A673 (cell line): ENCODE results near the gene NUP107.

ENCODE experiments used
- EZH2 ChIP-seq: fragments of 200-600 bp; sonication (generic); IDR thresholded peaks from 2 replicates; pipeline ENCODE4 v1.6.1; 2017; ENCODE audit warnings: borderline replicate concordance, low read depth, mild to moderate bottlenecking, mixed read lengths, antibody characterized with exemption, low read length; ENCODE audit not compliant: poor library complexity, severe bottlenecking
- TF ChIP-seq, protein P1 (sequence below): fragments of 300-800, 200-600 bp; sonication (generic); conservative IDR thresholded peaks from 2 replicates; pipeline ENCODE4 v1.5.1; 2017; ENCODE audit warnings: low read depth, mild to moderate bottlenecking, antibody characterized with exemption, low read length, moderate library complexity, mixed read lengths

DNA sequence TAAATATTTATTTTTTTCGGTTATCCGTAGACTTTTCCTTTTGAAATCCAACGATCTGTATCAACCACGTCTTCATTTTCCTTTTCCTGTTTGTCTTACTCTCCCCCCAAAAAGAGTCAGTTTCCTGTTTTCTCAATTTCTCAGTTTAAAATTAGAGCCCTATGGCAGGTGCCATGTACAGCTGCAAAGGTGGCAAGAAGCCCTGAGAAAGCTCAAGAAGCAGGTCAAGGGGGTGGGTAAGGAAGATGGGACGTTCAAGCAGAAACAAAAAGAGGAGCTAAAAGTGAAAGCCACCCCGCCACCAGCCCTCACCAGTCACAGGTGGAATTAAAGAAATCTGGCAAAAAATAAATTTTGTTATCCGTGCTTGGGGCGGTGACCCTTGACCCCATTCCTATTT lies 85.9 kb downstream of the NUP107 start:
- TF ChIP-seq, protein P1, sequence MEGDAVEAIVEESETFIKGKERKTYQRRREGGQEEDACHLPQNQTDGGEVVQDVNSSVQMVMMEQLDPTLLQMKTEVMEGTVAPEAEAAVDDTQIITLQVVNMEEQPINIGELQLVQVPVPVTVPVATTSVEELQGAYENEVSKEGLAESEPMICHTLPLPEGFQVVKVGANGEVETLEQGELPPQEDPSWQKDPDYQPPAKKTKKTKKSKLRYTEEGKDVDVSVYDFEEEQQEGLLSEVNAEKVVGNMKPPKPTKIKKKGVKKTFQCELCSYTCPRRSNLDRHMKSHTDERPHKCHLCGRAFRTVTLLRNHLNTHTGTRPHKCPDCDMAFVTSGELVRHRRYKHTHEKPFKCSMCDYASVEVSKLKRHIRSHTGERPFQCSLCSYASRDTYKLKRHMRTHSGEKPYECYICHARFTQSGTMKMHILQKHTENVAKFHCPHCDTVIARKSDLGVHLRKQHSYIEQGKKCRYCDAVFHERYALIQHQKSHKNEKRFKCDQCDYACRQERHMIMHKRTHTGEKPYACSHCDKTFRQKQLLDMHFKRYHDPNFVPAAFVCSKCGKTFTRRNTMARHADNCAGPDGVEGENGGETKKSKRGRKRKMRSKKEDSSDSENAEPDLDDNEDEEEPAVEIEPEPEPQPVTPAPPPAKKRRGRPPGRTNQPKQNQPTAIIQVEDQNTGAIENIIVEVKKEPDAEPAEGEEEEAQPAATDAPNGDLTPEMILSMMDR = no peak
- no peak for TF ChIP-seq EZH2
